Measurements from ENCODE around the gene B4GALT6. TPM values are rescaled to one million over a fixed set of nuclear protein-coding genes. Genes with fewer than 3 reads are reported as not detected.

Gene B4GALT6
- total and polyA plus RNA-seq, 10 of the 15 experiments (the other 5 are each of a cell fraction or from before 2014, with no cell fraction given) = 11.9 to 47.4 (median 18.0) TPM

GRCh38 chr18:31667185-31667584 is 17.2 kb downstream of the B4GALT6 start:
- Histone ChIP-seq H3K36me3 (ENCODE audit: control insufficient read depth in 2 of 2, insufficient read depth in 2 of 2, low read length in 1 of 2) (peaks cover 1 to 6% of the 10 kb centered on the region in 2 experiments; a peak in 3 of 4 replicates), H3K79me2 (ENCODE audit: control insufficient read depth, insufficient read depth, low read length) (peaks cover 20% of the 10 kb centered on the region), H3K4me2 (ENCODE audit: control insufficient read depth, insufficient read depth) (no peak overlapping the region), H2AFZ (ENCODE audit: control insufficient read depth, low read depth, low read length) (no peak overlapping the region), H3K4me3 (no peak overlapping the region), H3K27me3 (replicated peaks in 1 of 2; ENCODE audit: control insufficient read depth in 2 of 2, insufficient read depth in 2 of 2, low read length in 1 of 2) (no peaks in the 10 kb centered on the region), H3K9ac (ENCODE audit: control insufficient read depth, insufficient read depth, low read length) (no peak overlapping the region), H3K4me1 (ENCODE audit: control insufficient read depth, insufficient read depth, low read length) (no peaks in the 10 kb centered on the region), H3K27ac (ENCODE audit: control insufficient read depth, insufficient read depth) (no peak overlapping the region), H4K20me1 (ENCODE audit: control insufficient read depth, insufficient read depth) (no peaks in the 10 kb centered on the region), H3K9me3 (replicated peaks; ENCODE audit: control insufficient read depth, insufficient read depth, low read length) (no peaks in the 10 kb centered on the region; the same call in 2 of the 3 replicates)
- ChIA-PET CTCF (interaction anchor here (1.1 to 3.7 kb wide), 5 partner anchors 11 to 249 kb away, joined by 3 to 15 read pairs (median 5); no protein-coding TSS in a partner anchor), RAD21 (ENCODE audit: unreplicated experiment) (interaction anchor here (0.9 to 1.9 kb wide), 2 partner anchors 14 to 107 kb away, joined by 3 to 6 read pairs; no protein-coding TSS in a partner anchor), SMC1A (ENCODE audit: uncharacterized antibody, unreplicated experiment) (interaction anchor here (0.6 to 3.9 kb wide), 12 partner anchors 9 to 55 kb away, joined by 3 to 24 read pairs (median 3); no protein-coding TSS in a partner anchor), POLR2A (interaction anchor here (0.9 to 2.9 kb wide), 4 partner anchors 8 to 449 kb away, joined by 3 to 12 read pairs (median 4); no protein-coding TSS in a partner anchor)
- in situ Hi-C loops (cut with MboI) (no loop called here), intact Hi-C loops (cut with micrococcal nuclease; ENCODE audit: unreplicated experiment) (no loop called here)
- TF ChIP-seq DPF2 (IDR thresholded peaks at IDR 0.05) (no peak), ZNF24 (IDR thresholded peaks at IDR 0.05) (no peak), STAT1 (conservative IDR thresholded peaks at IDR 0.05) (no peak)
- no peak for ATAC-seq
- FAIRE-seq = no peak
- BruUV-seq (replicated peaks) = no TSS peak
- WGBS (ENCODE audit: insufficient coverage, insufficient replicate concordance, low lambda C conversion rate, missing lambda C conversion rate) = 0% methylated on average over 1 of the region's 1 CpG
- DNase-seq (ENCODE audit: low read depth, low spot score) = no peak

GRCh38 chr18:31666055-31666454 is 18.3 kb downstream of the B4GALT6 start:
- Histone ChIP-seq H3K4me1 (ENCODE audit: control insufficient read depth, insufficient read depth, low read length) (no peaks in the 10 kb centered on the region), H3K4me3 (no peak overlapping the region), H4K20me1 (ENCODE audit: control insufficient read depth, insufficient read depth) (no peaks in the 10 kb centered on the region), H3K79me2 (ENCODE audit: control insufficient read depth, insufficient read depth, low read length) (peaks cover 18% of the 10 kb centered on the region), H3K27me3 (replicated peaks in 1 of 2; ENCODE audit: control insufficient read depth in 2 of 2, insufficient read depth in 2 of 2, low read length in 1 of 2) (no peaks in the 10 kb centered on the region), H3K4me2 (ENCODE audit: control insufficient read depth, insufficient read depth) (no peak overlapping the region), H3K36me3 (ENCODE audit: control insufficient read depth in 2 of 2, insufficient read depth in 2 of 2, low read length in 1 of 2) (peaks cover 1 to 6% of the 10 kb centered on the region in 2 experiments; a peak in 3 of 4 replicates), H3K9ac (ENCODE audit: control insufficient read depth, insufficient read depth, low read length) (no peak overlapping the region), H3K27ac (ENCODE audit: control insufficient read depth, insufficient read depth) (no peak overlapping the region), H2AFZ (ENCODE audit: control insufficient read depth, low read depth, low read length) (no peak overlapping the region), H3K9me3 (replicated peaks; ENCODE audit: control insufficient read depth, insufficient read depth, low read length) (peaks cover 4% of the 10 kb centered on the region; the same call in 1 of the 3 replicates)
- ChIA-PET CTCF (interaction anchor here (1.1 to 3.7 kb wide), 4 partner anchors 12 to 248 kb away, joined by 3 to 15 read pairs (median 9); no protein-coding TSS in a partner anchor), RAD21 (ENCODE audit: unreplicated experiment) (no interaction called here), SMC1A (ENCODE audit: uncharacterized antibody, unreplicated experiment) (interaction anchor here (0.6 to 3.9 kb wide), 11 partner anchors 7 to 100 kb away, joined by 3 to 24 read pairs (median 4); no protein-coding TSS in a partner anchor), POLR2A (interaction anchor here (1.0 to 1.8 kb wide), 3 partner anchors 11 to 16 kb away, joined by 3 to 5 read pairs (median 3); no protein-coding TSS in a partner anchor)
- no peak for FAIRE-seq
- WGBS (ENCODE audit: insufficient coverage, insufficient replicate concordance, low lambda C conversion rate, missing lambda C conversion rate) = 50% methylated on average over 5 of the region's 5 CpGs
- in situ Hi-C loops (cut with MboI) = no loop called here
- intact Hi-C loops (cut with micrococcal nuclease; ENCODE audit: unreplicated experiment) = no loop called here
- no TSS peak for BruUV-seq (replicated peaks)
- ATAC-seq = no peak
- no peak for DNase-seq (ENCODE audit: low read depth, low spot score)
- no peak for TF ChIP-seq ZNF217 (IDR thresholded peaks at IDR 0.05)
- TF ChIP-seq, protein P1, sequence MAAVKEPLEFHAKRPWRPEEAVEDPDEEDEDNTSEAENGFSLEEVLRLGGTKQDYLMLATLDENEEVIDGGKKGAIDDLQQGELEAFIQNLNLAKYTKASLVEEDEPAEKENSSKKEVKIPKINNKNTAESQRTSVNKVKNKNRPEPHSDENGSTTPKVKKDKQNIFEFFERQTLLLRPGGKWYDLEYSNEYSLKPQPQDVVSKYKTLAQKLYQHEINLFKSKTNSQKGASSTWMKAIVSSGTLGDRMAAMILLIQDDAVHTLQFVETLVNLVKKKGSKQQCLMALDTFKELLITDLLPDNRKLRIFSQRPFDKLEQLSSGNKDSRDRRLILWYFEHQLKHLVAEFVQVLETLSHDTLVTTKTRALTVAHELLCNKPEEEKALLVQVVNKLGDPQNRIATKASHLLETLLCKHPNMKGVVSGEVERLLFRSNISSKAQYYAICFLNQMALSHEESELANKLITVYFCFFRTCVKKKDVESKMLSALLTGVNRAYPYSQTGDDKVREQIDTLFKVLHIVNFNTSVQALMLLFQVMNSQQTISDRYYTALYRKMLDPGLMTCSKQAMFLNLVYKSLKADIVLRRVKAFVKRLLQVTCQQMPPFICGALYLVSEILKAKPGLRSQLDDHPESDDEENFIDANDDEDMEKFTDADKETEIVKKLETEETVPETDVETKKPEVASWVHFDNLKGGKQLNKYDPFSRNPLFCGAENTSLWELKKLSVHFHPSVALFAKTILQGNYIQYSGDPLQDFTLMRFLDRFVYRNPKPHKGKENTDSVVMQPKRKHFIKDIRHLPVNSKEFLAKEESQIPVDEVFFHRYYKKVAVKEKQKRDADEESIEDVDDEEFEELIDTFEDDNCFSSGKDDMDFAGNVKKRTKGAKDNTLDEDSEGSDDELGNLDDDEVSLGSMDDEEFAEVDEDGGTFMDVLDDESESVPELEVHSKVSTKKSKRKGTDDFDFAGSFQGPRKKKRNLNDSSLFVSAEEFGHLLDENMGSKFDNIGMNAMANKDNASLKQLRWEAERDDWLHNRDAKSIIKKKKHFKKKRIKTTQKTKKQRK (IDR thresholded peaks at IDR 0.05; ENCODE audit: low read depth, low read length) = no peak
- TF ChIP-seq, protein P2, sequence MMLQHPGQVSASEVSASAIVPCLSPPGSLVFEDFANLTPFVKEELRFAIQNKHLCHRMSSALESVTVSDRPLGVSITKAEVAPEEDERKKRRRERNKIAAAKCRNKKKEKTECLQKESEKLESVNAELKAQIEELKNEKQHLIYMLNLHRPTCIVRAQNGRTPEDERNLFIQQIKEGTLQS (IDR thresholded peaks at IDR 0.05; ENCODE audit: borderline replicate concordance, extremely low read depth, low read depth, low read length) = no peak
- TF ChIP-seq HDGF (IDR thresholded peaks at IDR 0.05) = no peak
- TF ChIP-seq SRF (IDR thresholded peaks at IDR 0.05; ENCODE audit: low read depth in 2 of 2, low read length in 2 of 2) = no peak
- TF ChIP-seq USF1 (IDR thresholded peaks at IDR 0.05; ENCODE audit: borderline replicate concordance, extremely low read length, insufficient read depth, low read depth, low read length) = no peak
- no peak for TF ChIP-seq ESRRA (IDR thresholded peaks at IDR 0.05; ENCODE audit: low read length)
- no peak for TF ChIP-seq NR2C1 (IDR thresholded peaks at IDR 0.05)
- no peak for TF ChIP-seq GATAD2B (conservative IDR thresholded peaks at IDR 0.05; ENCODE audit: low read depth)
- no peak for TF ChIP-seq HCFC1 (IDR thresholded peaks at IDR 0.05; ENCODE audit: low read length)
